BJ (cell line): Measurements from ENCODE around the gene ZNF362. TPM values are rescaled to one million over a fixed set of nuclear protein-coding genes. Genes with fewer than 3 reads are reported as not detected.
"Not testable (repeated sequence)": the region's sequence is repeated elsewhere in the genome, so short reads cannot be mapped to it uniquely, and the experiment has no call there.

Experiments used
- CTCF ChIA-PET: fragments of 350-600 bp; formaldehyde crosslinking; extraction: SDS; loops from one replicate; lab custom pipeline; 2021; ENCODE audit warnings: antibody characterized with exemption, inconsistent platforms; lab: Yijun Ruan, JAX
- POLR2A ChIA-PET: fragments of 300-600 bp; sonication (Branson Sonifier 250); formaldehyde crosslinking; extraction: SDS; loops from one replicate; lab custom pipeline; 2021; ENCODE audit warnings: antibody characterized with exemption; lab: Charles Lee
- DNase-seq: peaks from one replicate; pipeline ENCODE4 v3.0.0-alpha.2; 2011; ENCODE audit warnings: low read depth
- H3K27me3 ChIP-seq: 2 replicates; pipeline ENCODE4 v1.6.0; 2011; ENCODE audit warnings: low read length; ENCODE audit not compliant: control insufficient read depth, insufficient read depth
- H3K36me3 ChIP-seq: 2 replicates; pipeline ENCODE4 v1.5.1; 2011; ENCODE audit warnings: low read length; ENCODE audit not compliant: control insufficient read depth, insufficient read depth
- H3K4me3 ChIP-seq: 2 replicates; pipeline ENCODE4 v1.5.1; 2011; ENCODE audit warnings: low read depth, mild to moderate bottlenecking, control low read depth, low read length
- CTCF ChIP-seq: IDR thresholded peaks from 2 replicates; pipeline ENCODE4 v1.5.1; 2011; ENCODE audit warnings: low read depth, mild to moderate bottlenecking, control low read depth, inconsistent platforms, low read length, moderate library complexity; ENCODE audit not compliant: insufficient read depth
- polyA plus RNA-seq: library from polyadenylated mRNA; depleted of rRNA; stranded (reverse); fragments of >200 nt; gene quantifications from 2 replicates; pipeline ENCODE4 v1.2.3, GENCODE V29; 2011

Gene ZNF362
- polyA plus RNA-seq, 1 experiment, result 14.4 TPM

GRCh38 chr1:33286451-33287185, 30.3 kb downstream of the ZNF362 start:
- ChIA-PET CTCF (interaction anchor here (2.2 kb wide), 1 partner anchor 9 kb away, joined by 12 read pairs; no protein-coding TSS in a partner anchor), POLR2A (no interaction called here)
- H3K27me3 ChIP-seq, result no peaks in the 10 kb centered on the region
- peaks cover 9% of the 10 kb centered on the region; the same call in 1 of the 2 replicates for H3K36me3 ChIP-seq
- DNase-seq, result no peak
- H3K4me3 ChIP-seq, result no peak overlapping the region
- no peak for TF ChIP-seq CTCF

- H3K27me3 ChIP-seq, result no peaks in the 10 kb centered on the region
- ChIA-PET CTCF (interaction anchor here (2.2 kb wide), 1 partner anchor 8 kb away, joined by 12 read pairs; no protein-coding TSS in a partner anchor), POLR2A (no interaction called here)
- no peak for DNase-seq
- no peak overlapping the region for H3K4me3 ChIP-seq
- peaks cover 4% of the 10 kb centered on the region; the same call in 1 of the 2 replicates for H3K36me3 ChIP-seq
- TF ChIP-seq CTCF, result no peak
Observed at GRCh38 chr1:33287317-33287716, 31.0 kb downstream of the ZNF362 start.

- TF ChIP-seq CTCF, result no peak
- POLR2A ChIA-PET, result no interaction called here
- no peak for DNase-seq
- Histone ChIP-seq H3K36me3 (peaks cover 7% of the 10 kb centered on the region), H3K27me3 (no peaks in the 10 kb centered on the region), H3K4me3 (no peak overlapping the region)
- CTCF ChIA-PET, result interaction anchor here (0.9 kb wide), 1 partner anchor 71 kb away, joined by 3 read pairs; no protein-coding TSS in a partner anchor
Observed at GRCh38 chr1:33288976-33289857, 32.9 kb downstream of the ZNF362 start.

- ChIA-PET CTCF (no interaction called here), POLR2A (no interaction called here)
- Histone ChIP-seq H3K36me3 (peaks cover 9% of the 10 kb centered on the region), H3K27me3 (no peaks in the 10 kb centered on the region), H3K4me3 (no peak overlapping the region)
- TF ChIP-seq CTCF, result no peak
- DNase-seq, result no peak
Observed at GRCh38 chr1:33289858-33290154, 33.5 kb downstream of the ZNF362 start.

GRCh38 chr1:33290615-33291014, 34.3 kb downstream of the ZNF362 start:
- CTCF ChIA-PET, H3K27me3 ChIP-seq, H3K4me3 ChIP-seq, DNase-seq, POLR2A ChIA-PET: not testable (repeated sequence)
- peaks cover 13% of the 10 kb centered on the region for H3K36me3 ChIP-seq
